ENCODE data around the gene TRIM32. TPM values are rescaled to one million over a fixed set of nuclear protein-coding genes. Genes with fewer than 3 reads are reported as not detected.
A peak's percentile ranks its signal among the peaks of the same experiment; 100 is the strongest.

TRIM32 gene
- polyA plus RNA-seq, 1 donor (not counting 4 experiments of a cell fraction or from before 2014, with no cell fraction given), result 21.3 TPM

DNA sequence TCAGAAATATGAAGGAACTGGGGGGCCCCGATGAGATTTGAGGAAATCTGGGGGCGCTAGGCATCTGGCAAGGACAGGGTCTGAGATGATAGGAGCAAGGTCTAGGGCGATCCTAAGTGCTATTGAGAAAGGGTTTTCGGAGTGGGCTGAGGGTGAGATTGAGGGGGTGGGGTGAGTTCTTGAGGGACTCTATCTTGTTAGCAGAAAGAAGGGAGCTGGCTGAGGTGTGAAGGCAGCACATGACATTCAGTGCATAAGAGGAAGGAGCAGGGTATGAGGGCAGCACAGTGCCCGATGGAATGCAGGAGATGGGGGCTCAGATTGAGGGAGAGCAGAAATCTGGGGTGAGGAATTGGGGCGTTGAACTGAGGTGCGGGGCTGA, 640 bp downstream of the TRIM32 start:
- peaks cover 51% of the 10 kb centered on the region for H3K79me2 ChIP-seq (ENCODE audit: control insufficient read depth, insufficient read depth, low read length)
- no peaks in the 10 kb centered on the region for H3K9me1 ChIP-seq (ENCODE audit: control insufficient read depth, extremely low read depth, insufficient read depth, low read length)
- no peaks in the 10 kb centered on the region for H4K20me1 ChIP-seq (ENCODE audit: control insufficient read depth, extremely low read depth, insufficient read depth, low read length)
- peak overlapping the region; percentile 72 to 91 (median 85) for H3K4me3 ChIP-seq (ENCODE audit: control insufficient read depth in 2 of 3, extremely low read depth in 1 of 3, insufficient read depth in 2 of 3, low read depth in 1 of 3, low read length in 3 of 3)
- TF ChIP-seq EZH2 (IDR thresholded peaks at IDR 0.05; ENCODE audit: low read length), result no peak
- no peak for TF ChIP-seq CTCF (optimal IDR thresholded peaks at IDR 0.05 in 1 of 3, IDR thresholded peaks at IDR 0.05 in 1 of 3, conservative IDR thresholded peaks at IDR 0.05 in 1 of 3; ENCODE audit: extremely low read depth in 1 of 3, insufficient read depth in 2 of 3, low read length in 3 of 3)
- H3K27me3 ChIP-seq (ENCODE audit: control insufficient read depth, extremely low read depth, insufficient read depth, low read length), result no peaks in the 10 kb centered on the region
- peak overlapping the region; percentile 90 for H3K9ac ChIP-seq (ENCODE audit: control insufficient read depth, extremely low read depth, insufficient read depth, low read length)
- peak overlapping the region; percentile 69 for H3K27ac ChIP-seq (ENCODE audit: control insufficient read depth, insufficient read depth, low read length)
- dilution Hi-C loops (cut with MboI; ENCODE audit: extremely low pct_ligation_motif_present, low sequenced_read_pairs), result no loop called here
- peak overlapping the region; percentile 46 for H2AFZ ChIP-seq (ENCODE audit: control insufficient read depth, low read length)
- H3K9me3 ChIP-seq (ENCODE audit: control insufficient read depth, low read depth, low read length), result no peaks in the 10 kb centered on the region
- FAIRE-seq (no peak), DNase-seq (ENCODE audit: low read depth, low spot score) (no peak)
- H3K4me2 ChIP-seq (ENCODE audit: control insufficient read depth, extremely low read depth, insufficient read depth, low read depth, low read length), result peak overlapping the region; percentile 95
- H3K4me1 ChIP-seq (ENCODE audit: control insufficient read depth, extremely low read depth, insufficient read depth, low read length), result peaks cover 23% of the 10 kb centered on the region
- H3K36me3 ChIP-seq (ENCODE audit: control insufficient read depth in 2 of 2, extremely low read depth in 1 of 2, insufficient read depth in 2 of 2, low read length in 2 of 2), result no peaks in the 10 kb centered on the region

DNA sequence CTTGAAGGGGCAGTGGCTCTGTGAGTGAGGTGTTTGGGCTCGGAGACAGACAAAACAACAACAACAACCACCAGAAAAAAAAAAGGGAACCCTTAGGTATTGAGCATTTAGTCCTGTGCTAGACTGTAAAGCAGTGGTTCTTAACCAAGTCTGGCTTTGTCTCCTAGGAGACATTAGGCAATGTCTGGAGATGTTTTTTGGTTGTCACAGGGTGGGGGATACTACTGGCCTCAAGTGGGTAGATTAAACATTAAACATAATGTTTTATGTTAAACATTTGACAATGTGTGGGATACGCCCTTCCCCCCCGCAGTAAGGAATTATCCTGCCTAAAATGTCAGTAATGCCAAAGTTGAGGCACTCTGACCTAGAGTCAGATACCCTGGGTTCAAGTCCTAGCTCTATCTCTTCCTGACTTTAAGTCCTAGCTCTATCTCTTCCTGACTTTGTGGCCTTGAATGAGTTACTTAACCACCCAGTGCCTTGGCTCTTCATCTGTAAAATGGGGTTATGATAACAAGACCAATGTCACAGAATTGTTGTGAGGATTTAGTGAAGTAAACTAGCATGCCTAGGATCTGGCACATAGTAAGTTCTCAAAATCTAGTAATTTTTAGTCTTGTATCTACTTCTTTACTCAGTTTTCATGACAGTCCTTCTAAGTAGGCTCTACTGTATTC, 1.8 kb downstream of the TRIM32 start:
- no peaks in the 10 kb centered on the region for H3K9me1 ChIP-seq (ENCODE audit: control insufficient read depth, extremely low read depth, insufficient read depth, low read length)
- H3K4me1 ChIP-seq (ENCODE audit: control insufficient read depth, extremely low read depth, insufficient read depth, low read length), result peaks cover 35% of the 10 kb centered on the region
- no peak overlapping the region for H3K27ac ChIP-seq (ENCODE audit: control insufficient read depth, insufficient read depth, low read length)
- TF ChIP-seq CTCF (optimal IDR thresholded peaks at IDR 0.05 in 1 of 3, IDR thresholded peaks at IDR 0.05 in 1 of 3, conservative IDR thresholded peaks at IDR 0.05 in 1 of 3; ENCODE audit: extremely low read depth in 1 of 3, insufficient read depth in 2 of 3, low read length in 3 of 3) (no peak), EZH2 (IDR thresholded peaks at IDR 0.05; ENCODE audit: low read length) (no peak)
- FAIRE-seq (no peak), DNase-seq (ENCODE audit: low read depth, low spot score) (no peak)
- no peaks in the 10 kb centered on the region for H3K9me3 ChIP-seq (ENCODE audit: control insufficient read depth, low read depth, low read length)
- peak overlapping the region; percentile 95 for H3K4me2 ChIP-seq (ENCODE audit: control insufficient read depth, extremely low read depth, insufficient read depth, low read depth, low read length)
- H3K79me2 ChIP-seq (ENCODE audit: control insufficient read depth, insufficient read depth, low read length), result peaks cover 58% of the 10 kb centered on the region
- H3K9ac ChIP-seq (ENCODE audit: control insufficient read depth, extremely low read depth, insufficient read depth, low read length), result peak overlapping the region; percentile 90
- H2AFZ ChIP-seq (ENCODE audit: control insufficient read depth, low read length), result no peak overlapping the region
- H3K36me3 ChIP-seq (ENCODE audit: control insufficient read depth in 2 of 2, extremely low read depth in 1 of 2, insufficient read depth in 2 of 2, low read length in 2 of 2), result no peaks in the 10 kb centered on the region
- peak overlapping the region in 1 of 3 experiments; percentile 91 for H3K4me3 ChIP-seq (ENCODE audit: control insufficient read depth in 2 of 3, extremely low read depth in 1 of 3, insufficient read depth in 2 of 3, low read depth in 1 of 3, low read length in 3 of 3)
- dilution Hi-C loops (cut with MboI; ENCODE audit: extremely low pct_ligation_motif_present, low sequenced_read_pairs), result no loop called here
- no peaks in the 10 kb centered on the region for H3K27me3 ChIP-seq (ENCODE audit: control insufficient read depth, extremely low read depth, insufficient read depth, low read length)
- no peaks in the 10 kb centered on the region for H4K20me1 ChIP-seq (ENCODE audit: control insufficient read depth, extremely low read depth, insufficient read depth, low read length)

Data from keratinocyte (primary cell).